Stomach (tissue), 4 donors: ENCODE data around the gene SLC24A3.

Experiments
- CTCF ChIP-seq, 7 experiments: fragments of 450-650 bp in 4 of 7; fragments of 200-600 bp in 3 of 7; sonication (generic) in 3 of 7; IDR thresholded peaks; one replicate each; pipeline ENCODE4 v1.5.1; 2016 to 2019; ENCODE audit warnings: antibody characterized with exemption in 7 of 7, control low read depth in 2 of 7, mild to moderate bottlenecking in 1 of 7
- EP300 ChIP-seq: sonication (generic); formaldehyde crosslinking; IDR thresholded peaks from one replicate; pipeline ENCODE4 v1.6.1; 2017; ENCODE audit warnings: antibody characterized with exemption
- POLR2A ChIP-seq, 4 donors: fragments of 450-650 bp; IDR thresholded peaks; one replicate each; pipeline ENCODE4 v1.6.1; 2016; ENCODE audit warnings: antibody characterized with exemption in 4 of 4, control low read depth in 2 of 4, mild to moderate bottlenecking in 1 of 4, moderate library complexity in 1 of 4
- POLR2AphosphoS5 ChIP-seq, 3 donors: sonication (generic); formaldehyde crosslinking; IDR thresholded peaks; one replicate each; pipeline ENCODE4 v1.6.1; 2016; ENCODE audit warnings: antibody characterized with exemption in 3 of 3

GRCh38 chr20:19671374-19671773 is 458.9 kb downstream of the SLC24A3 start:
- TF ChIP-seq POLR2A (IDR thresholded peaks at IDR 0.05), result no peak
- TF ChIP-seq CTCF (IDR thresholded peaks at IDR 0.05), result no peak
- TF ChIP-seq EP300, result no peak
- no peak for TF ChIP-seq POLR2AphosphoS5 (IDR thresholded peaks at IDR 0.05)
